HG03575 (cell line): Measurements from ENCODE around the gene ZFYVE26.
"Not testable (repeated sequence)": the region's sequence is repeated elsewhere in the genome, so short reads cannot be mapped to it uniquely, and the experiment has no call there.

Experiments
- ATAC-seq: cut with Tn5 transposase; IDR thresholded peaks from one replicate; pipeline ENCODE4 v1.9.1; 2021; ENCODE audit not compliant: unreplicated experiment, insufficient number of reproducible peaks, low FRiP score; ENCODE audit errors: extremely low read depth

Gene ZFYVE26

GRCh38 chr14:67722293-67722692 lies 94.1 kb downstream of the ZFYVE26 start:
- ATAC-seq = no peak

- ATAC-seq = no peak
These were observed 94.5 kb downstream of the ZFYVE26 start for GRCh38 chr14:67721875-67722274.

- no peak for ATAC-seq
These were observed 96.5 kb downstream of the ZFYVE26 start for GRCh38 chr14:67719866-67720265.

DNA sequence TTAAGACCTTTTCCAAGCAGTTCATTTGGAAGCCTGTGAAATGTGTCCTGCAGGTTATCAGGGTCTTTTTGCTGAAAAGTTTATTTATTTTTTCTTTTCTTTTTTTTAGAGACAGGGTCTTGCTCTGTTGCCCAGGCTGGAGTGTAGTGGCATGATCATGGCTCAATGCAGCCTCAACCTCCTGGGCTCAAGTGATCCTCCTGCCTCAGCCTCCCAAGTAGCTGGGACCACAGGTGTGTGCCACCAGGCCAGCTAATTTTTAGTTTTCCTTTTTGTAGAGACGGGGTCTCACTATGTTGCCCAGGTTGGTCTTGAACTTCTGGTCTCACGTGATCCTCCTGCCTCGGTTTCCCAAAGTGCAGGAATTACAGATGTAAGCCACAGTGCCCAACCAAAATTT lies 97.0 kb downstream of the ZFYVE26 start:
- ATAC-seq = not testable (repeated sequence)

DNA sequence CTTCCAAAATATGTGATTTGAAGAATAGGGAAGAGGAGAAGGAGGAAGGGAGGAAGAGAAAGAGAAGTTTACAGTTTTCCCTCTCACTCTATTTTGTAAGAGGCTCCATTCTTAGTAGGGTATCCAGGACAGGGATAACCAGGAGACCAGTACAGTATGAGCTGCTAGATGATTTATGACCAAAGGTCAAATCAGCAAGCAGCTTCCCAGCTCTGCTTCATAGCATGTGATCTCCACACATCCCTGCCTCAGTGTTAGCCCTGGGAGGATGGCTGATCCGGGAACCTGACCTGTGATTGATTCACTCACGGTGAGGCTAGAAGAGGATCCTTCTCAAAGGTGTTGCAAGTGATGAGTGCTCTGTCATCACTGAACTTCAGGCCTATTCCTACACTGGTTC lies 98.1 kb downstream of the ZFYVE26 start:
- ATAC-seq = no peak

DNA sequence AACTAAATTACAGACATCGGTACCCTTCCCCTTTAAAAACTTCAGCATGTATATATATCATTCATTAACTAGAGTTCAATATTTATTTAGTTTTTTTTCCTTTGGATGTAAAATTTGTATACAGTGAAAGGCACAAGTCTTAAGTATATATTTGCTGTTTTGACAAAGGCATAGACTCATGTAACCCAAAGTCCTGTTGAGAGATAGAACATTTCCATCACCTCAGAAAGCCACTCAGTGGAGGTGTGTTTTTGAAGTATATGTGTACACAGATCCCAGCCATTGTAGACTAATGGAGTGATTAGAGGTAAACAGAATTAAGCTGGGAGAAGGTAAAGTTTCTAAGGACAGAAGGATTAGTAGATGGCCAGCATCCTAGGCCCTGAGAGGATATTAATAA lies 99.3 kb downstream of the ZFYVE26 start:
- ATAC-seq = no peak

- ATAC-seq = no peak
These were observed 106.2 kb downstream of the ZFYVE26 start for GRCh38 chr14:67710209-67710608.

- not testable (repeated sequence) for ATAC-seq
These were observed 106.6 kb downstream of the ZFYVE26 start for GRCh38 chr14:67709796-67710195.

GRCh38 chr14:67709346-67709745 lies 107.0 kb downstream of the ZFYVE26 start:
- ATAC-seq = not testable (repeated sequence)

- ATAC-seq = no peak
These were observed 111.2 kb downstream of the ZFYVE26 start for GRCh38 chr14:67705211-67705610.

- ATAC-seq = no peak
These were observed 111.8 kb downstream of the ZFYVE26 start for GRCh38 chr14:67704484-67705089.

GRCh38 chr14:67703997-67704396 lies 112.4 kb downstream of the ZFYVE26 start:
- no peak for ATAC-seq

DNA sequence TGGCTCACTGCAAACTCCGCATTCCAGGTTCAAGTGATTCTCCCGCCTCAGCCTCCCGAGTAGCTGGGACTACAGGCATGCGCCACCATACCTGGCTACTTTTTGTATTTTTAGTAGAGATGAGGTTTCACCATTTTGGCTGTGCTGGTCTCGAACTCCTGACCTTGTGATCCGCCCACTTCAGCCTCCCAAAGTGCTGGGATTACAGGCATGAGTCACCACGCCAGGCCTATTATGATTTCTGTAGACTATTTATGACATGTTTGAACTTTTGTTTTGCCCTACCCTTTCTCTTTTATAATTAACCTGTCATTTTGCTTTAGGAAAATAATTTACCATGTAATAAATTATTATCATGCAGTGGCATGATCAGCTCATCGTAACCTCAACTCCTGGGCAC lies 114.9 kb downstream of the ZFYVE26 start, which contains the start of gene RDH12:
RDH12 (plus strand) TSS at position 395 of the 400 bp plus-strand sequence. CDS start 20,757 bp downstream, outside the sequence.
- not testable (repeated sequence) for ATAC-seq

- no peak for ATAC-seq
These were observed 118.2 kb downstream of the ZFYVE26 start for GRCh38 chr14:67698179-67698578.

GRCh38 chr14:67697006-67697405 lies 119.4 kb downstream of the ZFYVE26 start:
- ATAC-seq = no peak
